Neural cell (in vitro differentiated cells): ENCODE measurements around the gene FTCD.

ENCODE experiments used
- CTCF ChIP-seq: fragments of 450-650 bp; IDR thresholded peaks from 2 replicates; pipeline ENCODE4 v1.5.1; 2014; ENCODE audit warnings: antibody characterized with exemption, mild to moderate bottlenecking, moderate library complexity; ENCODE audit not compliant: poor library complexity, severe bottlenecking
- EP300 ChIP-seq: fragments of 450-650 bp; conservative IDR thresholded peaks from 2 replicates; pipeline ENCODE4 v1.6.1; 2014; ENCODE audit warnings: antibody characterized with exemption, mild to moderate bottlenecking, moderate library complexity; ENCODE audit not compliant: poor library complexity, severe bottlenecking
- EZH2 ChIP-seq: fragments of 200-600, 300-800 bp; shearing (Covaris generic), sonication (generic); IDR thresholded peaks from 2 replicates; pipeline ENCODE4 v1.6.1; 2014; ENCODE audit warnings: antibody characterized with exemption, low read length, borderline replicate concordance, mild to moderate bottlenecking; ENCODE audit not compliant: insufficient read depth, poor library complexity, severe bottlenecking
- MXI1 ChIP-seq: fragments of 450-650 bp; conservative IDR thresholded peaks from 2 replicates; pipeline ENCODE4 v1.6.1; 2014; ENCODE audit warnings: antibody characterized with exemption, mild to moderate bottlenecking; ENCODE audit not compliant: poor library complexity, severe bottlenecking
- POLR2AphosphoS5 ChIP-seq: IDR thresholded peaks from 2 replicates; pipeline ENCODE4 v1.6.1; 2012
- RAD21 ChIP-seq: fragments of 450-650 bp; conservative IDR thresholded peaks from 2 replicates; pipeline ENCODE4 v1.6.1; 2014; ENCODE audit warnings: antibody characterized with exemption, mild to moderate bottlenecking, moderate library complexity
- REST ChIP-seq: IDR thresholded peaks from 2 replicates; pipeline ENCODE4 v1.6.1; 2012; ENCODE audit warnings: borderline replicate concordance
- SMC3 ChIP-seq: fragments of 450-650 bp; conservative IDR thresholded peaks from 2 replicates; pipeline ENCODE4 v1.6.1; 2014; ENCODE audit warnings: antibody characterized with exemption, mild to moderate bottlenecking, moderate library complexity; ENCODE audit not compliant: poor library complexity
- TAF1 ChIP-seq: IDR thresholded peaks from 2 replicates; pipeline ENCODE4 v1.6.1; 2012; ENCODE audit warnings: low read depth

GRCh38 chr21:46138383-46138970, 16.9 kb downstream of the FTCD start:
- no peak for TF ChIP-seq CTCF
- TF ChIP-seq EZH2: no peak
- no peak for TF ChIP-seq EP300
- TF ChIP-seq POLR2AphosphoS5: no peak
- TF ChIP-seq REST: no peak
- TF ChIP-seq RAD21: no peak
- TF ChIP-seq TAF1: no peak
- no peak for TF ChIP-seq MXI1
- no peak for TF ChIP-seq SMC3
